GM23338 (cell line): ENCODE data around the gene HPRT1.

Experiments
- CREB1 ChIP-seq: fragments of 250-450 bp; sonication (Bioruptor Pico); IDR thresholded peaks from 2 replicates; pipeline ENCODE4 v1.5.0; 2020; ENCODE audit warnings: low read depth, mild to moderate bottlenecking, moderate library complexity
- EZH2 ChIP-seq: fragments of 200-600 bp; sonication (generic); IDR thresholded peaks from one replicate; pipeline ENCODE4 v1.8.0; 2017; ENCODE audit warnings: antibody characterized with exemption, mild to moderate bottlenecking, low read depth; ENCODE audit not compliant: unreplicated experiment
- EZH2phosphoT487 ChIP-seq: fragments of 200-600 bp; sonication (generic); IDR thresholded peaks from one replicate; pipeline ENCODE4 v1.8.1; 2018; ENCODE audit warnings: antibody characterized with exemption; ENCODE audit not compliant: unreplicated experiment
- JUNB ChIP-seq: IDR thresholded peaks from one replicate; pipeline ENCODE4 v1.6.1; 2016; ENCODE audit warnings: antibody characterized with exemption; ENCODE audit not compliant: unreplicated experiment
- NANOG ChIP-seq: IDR thresholded peaks from 2 replicates; pipeline ENCODE4 v1.6.1; 2016; ENCODE audit warnings: antibody characterized with exemption, borderline replicate concordance
- POLR2AphosphoS5 ChIP-seq: IDR thresholded peaks from 2 replicates; pipeline ENCODE4 v1.6.1; 2016; ENCODE audit warnings: antibody characterized with exemption, low read depth
- ZNF114 ChIP-seq: fragments of 250-450 bp; sonication (Bioruptor Pico); IDR thresholded peaks from 2 replicates; pipeline ENCODE4 v1.5.0; 2020; ENCODE audit warnings: mild to moderate bottlenecking, moderate library complexity
- ZNF331 ChIP-seq: fragments of 250-450 bp; sonication (Bioruptor Pico); IDR thresholded peaks from 2 replicates; pipeline ENCODE4 v1.5.0; 2020; ENCODE audit warnings: low read depth, mild to moderate bottlenecking, moderate library complexity
- TF ChIP-seq, protein P1 (sequence below), 2 experiments: fragments of 200-600 bp in 1 of 2; sonication (generic) in 1 of 2; conservative IDR thresholded peaks; 2 replicates each; pipeline versions ENCODE4 v1.5.1 to v1.6.1; 2016 to 2017; ENCODE audit warnings: antibody characterized with exemption in 2 of 2, low read depth in 2 of 2, mild to moderate bottlenecking in 2 of 2, moderate library complexity in 1 of 2
- TF ChIP-seq, protein P2 (sequence below): IDR thresholded peaks from one replicate; pipeline ENCODE4 v1.6.1; 2018; ENCODE audit warnings: antibody characterized with exemption; ENCODE audit not compliant: unreplicated experiment
- TF ChIP-seq, protein P3 (sequence below): IDR thresholded peaks from 2 replicates; pipeline ENCODE4 v1.6.1; 2016; ENCODE audit warnings: antibody characterized with exemption

DNA sequence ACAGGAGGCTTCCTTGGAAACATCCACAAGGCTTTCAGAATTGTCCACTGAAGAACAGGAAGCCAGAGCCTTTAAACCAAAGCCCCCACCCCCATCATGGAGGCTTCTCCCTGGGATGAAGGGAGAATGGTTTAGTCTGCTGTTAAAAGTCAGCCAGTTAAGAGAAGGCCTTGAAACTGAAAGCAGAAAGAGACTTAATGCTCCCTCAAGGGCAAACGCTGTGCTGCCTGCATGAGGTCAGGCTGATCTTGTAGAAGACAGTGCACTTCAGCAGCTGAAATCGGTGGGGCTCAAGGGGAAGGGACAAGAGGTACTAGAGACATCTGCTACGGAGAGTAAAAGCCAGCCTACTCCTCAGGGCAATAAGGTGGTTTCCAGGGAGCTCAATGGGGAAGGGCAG, 69.0 kb downstream of the HPRT1 start:
- TF ChIP-seq, protein P1, sequence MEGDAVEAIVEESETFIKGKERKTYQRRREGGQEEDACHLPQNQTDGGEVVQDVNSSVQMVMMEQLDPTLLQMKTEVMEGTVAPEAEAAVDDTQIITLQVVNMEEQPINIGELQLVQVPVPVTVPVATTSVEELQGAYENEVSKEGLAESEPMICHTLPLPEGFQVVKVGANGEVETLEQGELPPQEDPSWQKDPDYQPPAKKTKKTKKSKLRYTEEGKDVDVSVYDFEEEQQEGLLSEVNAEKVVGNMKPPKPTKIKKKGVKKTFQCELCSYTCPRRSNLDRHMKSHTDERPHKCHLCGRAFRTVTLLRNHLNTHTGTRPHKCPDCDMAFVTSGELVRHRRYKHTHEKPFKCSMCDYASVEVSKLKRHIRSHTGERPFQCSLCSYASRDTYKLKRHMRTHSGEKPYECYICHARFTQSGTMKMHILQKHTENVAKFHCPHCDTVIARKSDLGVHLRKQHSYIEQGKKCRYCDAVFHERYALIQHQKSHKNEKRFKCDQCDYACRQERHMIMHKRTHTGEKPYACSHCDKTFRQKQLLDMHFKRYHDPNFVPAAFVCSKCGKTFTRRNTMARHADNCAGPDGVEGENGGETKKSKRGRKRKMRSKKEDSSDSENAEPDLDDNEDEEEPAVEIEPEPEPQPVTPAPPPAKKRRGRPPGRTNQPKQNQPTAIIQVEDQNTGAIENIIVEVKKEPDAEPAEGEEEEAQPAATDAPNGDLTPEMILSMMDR (conservative IDR thresholded peaks at IDR 0.05; ENCODE audit: low read depth in 2 of 2) = no peak
- TF ChIP-seq EZH2phosphoT487 (no peak), CREB1 (no peak), EZH2 (no peak), POLR2AphosphoS5 (no peak), ZNF114 (CRISPR knock-in tag) (no peak), ZNF331 (no peak), JUNB (no peak), NANOG (no peak)
- TF ChIP-seq, protein P2, sequence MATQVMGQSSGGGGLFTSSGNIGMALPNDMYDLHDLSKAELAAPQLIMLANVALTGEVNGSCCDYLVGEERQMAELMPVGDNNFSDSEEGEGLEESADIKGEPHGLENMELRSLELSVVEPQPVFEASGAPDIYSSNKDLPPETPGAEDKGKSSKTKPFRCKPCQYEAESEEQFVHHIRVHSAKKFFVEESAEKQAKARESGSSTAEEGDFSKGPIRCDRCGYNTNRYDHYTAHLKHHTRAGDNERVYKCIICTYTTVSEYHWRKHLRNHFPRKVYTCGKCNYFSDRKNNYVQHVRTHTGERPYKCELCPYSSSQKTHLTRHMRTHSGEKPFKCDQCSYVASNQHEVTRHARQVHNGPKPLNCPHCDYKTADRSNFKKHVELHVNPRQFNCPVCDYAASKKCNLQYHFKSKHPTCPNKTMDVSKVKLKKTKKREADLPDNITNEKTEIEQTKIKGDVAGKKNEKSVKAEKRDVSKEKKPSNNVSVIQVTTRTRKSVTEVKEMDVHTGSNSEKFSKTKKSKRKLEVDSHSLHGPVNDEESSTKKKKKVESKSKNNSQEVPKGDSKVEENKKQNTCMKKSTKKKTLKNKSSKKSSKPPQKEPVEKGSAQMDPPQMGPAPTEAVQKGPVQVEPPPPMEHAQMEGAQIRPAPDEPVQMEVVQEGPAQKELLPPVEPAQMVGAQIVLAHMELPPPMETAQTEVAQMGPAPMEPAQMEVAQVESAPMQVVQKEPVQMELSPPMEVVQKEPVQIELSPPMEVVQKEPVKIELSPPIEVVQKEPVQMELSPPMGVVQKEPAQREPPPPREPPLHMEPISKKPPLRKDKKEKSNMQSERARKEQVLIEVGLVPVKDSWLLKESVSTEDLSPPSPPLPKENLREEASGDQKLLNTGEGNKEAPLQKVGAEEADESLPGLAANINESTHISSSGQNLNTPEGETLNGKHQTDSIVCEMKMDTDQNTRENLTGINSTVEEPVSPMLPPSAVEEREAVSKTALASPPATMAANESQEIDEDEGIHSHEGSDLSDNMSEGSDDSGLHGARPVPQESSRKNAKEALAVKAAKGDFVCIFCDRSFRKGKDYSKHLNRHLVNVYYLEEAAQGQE = no peak
- TF ChIP-seq, protein P3, sequence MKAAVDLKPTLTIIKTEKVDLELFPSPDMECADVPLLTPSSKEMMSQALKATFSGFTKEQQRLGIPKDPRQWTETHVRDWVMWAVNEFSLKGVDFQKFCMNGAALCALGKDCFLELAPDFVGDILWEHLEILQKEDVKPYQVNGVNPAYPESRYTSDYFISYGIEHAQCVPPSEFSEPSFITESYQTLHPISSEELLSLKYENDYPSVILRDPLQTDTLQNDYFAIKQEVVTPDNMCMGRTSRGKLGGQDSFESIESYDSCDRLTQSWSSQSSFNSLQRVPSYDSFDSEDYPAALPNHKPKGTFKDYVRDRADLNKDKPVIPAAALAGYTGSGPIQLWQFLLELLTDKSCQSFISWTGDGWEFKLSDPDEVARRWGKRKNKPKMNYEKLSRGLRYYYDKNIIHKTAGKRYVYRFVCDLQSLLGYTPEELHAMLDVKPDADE = no peak
